BLaER1 (cell line): ENCODE results near the gene GPR68.
"Not testable (repeated sequence)": the region's sequence is repeated elsewhere in the genome, so short reads cannot be mapped to it uniquely, and the experiment has no call there.

Experiments used
- H3K27ac ChIP-seq: shearing (Covaris generic); formaldehyde crosslinking; 2 replicates; pipeline ENCODE4 v1.8.1; 2022
- H3K27me3 ChIP-seq: shearing (Covaris generic); formaldehyde crosslinking; 2 replicates; pipeline ENCODE4 v1.8.1; 2022
- H3K36me3 ChIP-seq: shearing (Covaris generic); formaldehyde crosslinking; 2 replicates; pipeline ENCODE4 v1.8.1; 2022
- H3K4me1 ChIP-seq: shearing (Covaris generic); formaldehyde crosslinking; 2 replicates; pipeline ENCODE4 v1.8.1; 2022
- H3K4me2 ChIP-seq: shearing (Covaris generic); formaldehyde crosslinking; 2 replicates; pipeline ENCODE4 v1.8.1; 2022
- H3K4me3 ChIP-seq: shearing (Covaris generic); formaldehyde crosslinking; 2 replicates; pipeline ENCODE4 v1.8.1; 2022
- H3K9ac ChIP-seq: shearing (Covaris generic); formaldehyde crosslinking; 2 replicates; pipeline ENCODE4 v1.8.1; 2022
- H3K9me3 ChIP-seq: shearing (Covaris generic); formaldehyde crosslinking; 2 replicates; pipeline ENCODE4 v1.8.1; 2022
- H4K20me1 ChIP-seq: shearing (Covaris generic); formaldehyde crosslinking; 2 replicates; pipeline ENCODE4 v1.8.1; 2022
- Cebpa-rat ChIP-seq: shearing (Covaris generic); IDR thresholded peaks from 2 replicates; pipeline ENCODE4 v1.8.1; 2022

The GPR68 gene

GRCh38 chr14:91207008-91207407 lies 37.5 kb downstream of the GPR68 start:
- H3K4me3 ChIP-seq = no peak overlapping the region
- no peaks in the 10 kb centered on the region for H4K20me1 ChIP-seq
- H3K4me2 ChIP-seq = no peak overlapping the region
- H3K36me3 ChIP-seq = peaks cover 97% of the 10 kb centered on the region
- 0 out of 2 replicates have a peak, but pooled peaks cover 5% of the 10 kb centered on the region for H3K9me3 ChIP-seq
- H3K27ac ChIP-seq = no peak overlapping the region
- TF ChIP-seq Cebpa-rat = no peak
- no peaks in the 10 kb centered on the region for H3K27me3 ChIP-seq
- no peak overlapping the region for H3K9ac ChIP-seq
- H3K4me1 ChIP-seq = 0 out of 2 replicates have a peak, but pooled peaks cover 5% of the 10 kb centered on the region

- H4K20me1 ChIP-seq = no peaks in the 10 kb centered on the region
- H3K4me3 ChIP-seq = no peak overlapping the region
- no peak overlapping the region for H3K9ac ChIP-seq
- H3K4me1 ChIP-seq = 0 out of 2 replicates have a peak, but pooled peaks cover 6% of the 10 kb centered on the region
- H3K4me2 ChIP-seq = no peak overlapping the region
- peaks cover 14% of the 10 kb centered on the region for H3K9me3 ChIP-seq
- peaks cover 99% of the 10 kb centered on the region for H3K36me3 ChIP-seq
- H3K27ac ChIP-seq = no peak overlapping the region
- TF ChIP-seq Cebpa-rat = no peak
- no peaks in the 10 kb centered on the region for H3K27me3 ChIP-seq
Measured at GRCh38 chr14:91205459-91205858, 39.0 kb downstream of the GPR68 start.

GRCh38 chr14:91204657-91205056 lies 39.8 kb downstream of the GPR68 start:
- Histone ChIP-seq H4K20me1 (no peaks in the 10 kb centered on the region), H3K36me3 (peaks cover 99% of the 10 kb centered on the region), H3K4me3 (no peak overlapping the region), H3K4me1 (0 out of 2 replicates have a peak, but pooled peaks cover 6% of the 10 kb centered on the region), H3K9me3 (peaks cover 18% of the 10 kb centered on the region), H3K27ac (no peak overlapping the region), H3K9ac (no peak overlapping the region), H3K4me2 (no peak overlapping the region), H3K27me3 (no peaks in the 10 kb centered on the region)
- TF ChIP-seq Cebpa-rat = no peak

GRCh38 chr14:91202234-91202974 lies 42.1 kb downstream of the GPR68 start:
- Histone ChIP-seq H3K9ac (no peak overlapping the region), H3K27ac (no peak overlapping the region; the same call in 1 of the 2 replicates), H3K4me2 (no peak overlapping the region), H3K9me3 (peaks cover 22% of the 10 kb centered on the region), H3K4me3 (no peak overlapping the region), H4K20me1 (no peaks in the 10 kb centered on the region), H3K36me3 (peaks cover 100% of the 10 kb centered on the region), H3K27me3 (no peaks in the 10 kb centered on the region), H3K4me1 (0 out of 2 replicates have a peak, but pooled peaks cover 6% of the 10 kb centered on the region)
- no peak for TF ChIP-seq Cebpa-rat

- not testable (repeated sequence) for H3K27me3 ChIP-seq, H3K4me3 ChIP-seq, H3K4me1 ChIP-seq, H3K9ac ChIP-seq, H3K4me2 ChIP-seq, H4K20me1 ChIP-seq, H3K27ac ChIP-seq
- Histone ChIP-seq H3K36me3 (peaks cover 100% of the 10 kb centered on the region), H3K9me3 (peaks cover 22% of the 10 kb centered on the region)
Measured at GRCh38 chr14:91200802-91201201, 43.7 kb downstream of the GPR68 start.

- H3K36me3 ChIP-seq = peaks cover 100% of the 10 kb centered on the region
Measured at GRCh38 chr14:91197631-91198030, 46.9 kb downstream of the GPR68 start.

GRCh38 chr14:91195881-91196280 lies 48.6 kb downstream of the GPR68 start:
- Histone ChIP-seq H3K27me3 (no peaks in the 10 kb centered on the region), H3K4me3 (no peak overlapping the region), H3K36me3 (peaks cover 100% of the 10 kb centered on the region), H3K9ac (no peak overlapping the region), H3K9me3 (peaks cover 17% of the 10 kb centered on the region), H3K27ac (no peak overlapping the region), H4K20me1 (no peaks in the 10 kb centered on the region), H3K4me2 (no peak overlapping the region), H3K4me1 (no peaks in the 10 kb centered on the region)
- TF ChIP-seq Cebpa-rat = no peak

More at GRCh38 chr14:91197631-91198030, 46.9 kb downstream of the GPR68 start:
- no peak overlapping the region for H3K9ac ChIP-seq
- H3K4me2 ChIP-seq = no peak overlapping the region
- H3K27me3 ChIP-seq = no peaks in the 10 kb centered on the region
- no peak overlapping the region for H3K4me3 ChIP-seq
- peaks cover 22% of the 10 kb centered on the region for H3K9me3 ChIP-seq
- H3K27ac ChIP-seq = no peak overlapping the region
- no peaks in the 10 kb centered on the region for H4K20me1 ChIP-seq
- H3K4me1 ChIP-seq = 0 out of 2 replicates have a peak, but pooled peaks cover 6% of the 10 kb centered on the region
- no peak for TF ChIP-seq Cebpa-rat

GRCh38 chr14:91193069-91193468 lies 51.4 kb downstream of the GPR68 start:
- H3K27ac ChIP-seq = no peak overlapping the region
- H3K9ac ChIP-seq = no peak overlapping the region
- H3K4me2 ChIP-seq = no peak overlapping the region
- H3K4me3 ChIP-seq = no peak overlapping the region
- H3K27me3 ChIP-seq = no peaks in the 10 kb centered on the region
- H3K4me1 ChIP-seq = no peaks in the 10 kb centered on the region
- TF ChIP-seq Cebpa-rat = no peak
- no peaks in the 10 kb centered on the region for H4K20me1 ChIP-seq
- H3K36me3 ChIP-seq = peaks cover 98% of the 10 kb centered on the region
- no peaks in the 10 kb centered on the region for H3K9me3 ChIP-seq

GRCh38 chr14:91190853-91191252 lies 53.7 kb downstream of the GPR68 start:
- no peaks in the 10 kb centered on the region for H3K9me3 ChIP-seq
- H3K4me2 ChIP-seq = no peak overlapping the region
- H3K36me3 ChIP-seq = peaks cover 98% of the 10 kb centered on the region
- H3K27ac ChIP-seq = no peak overlapping the region
- H3K4me3 ChIP-seq = no peak overlapping the region
- H4K20me1 ChIP-seq = no peaks in the 10 kb centered on the region
- no peak for TF ChIP-seq Cebpa-rat
- no peak overlapping the region for H3K9ac ChIP-seq
- H3K27me3 ChIP-seq = no peaks in the 10 kb centered on the region
- H3K4me1 ChIP-seq = no peaks in the 10 kb centered on the region

GRCh38 chr14:91187271-91187670 lies 57.2 kb downstream of the GPR68 start:
- no peak overlapping the region for H3K4me3 ChIP-seq
- peaks cover 94% of the 10 kb centered on the region for H3K36me3 ChIP-seq
- no peak overlapping the region for H3K27ac ChIP-seq
- no peaks in the 10 kb centered on the region for H3K27me3 ChIP-seq
- peaks cover 5% of the 10 kb centered on the region; the same call in 1 of the 2 replicates for H3K4me1 ChIP-seq
- no peaks in the 10 kb centered on the region for H4K20me1 ChIP-seq
- no peak overlapping the region for H3K9ac ChIP-seq
- no peak for TF ChIP-seq Cebpa-rat
- no peak overlapping the region for H3K4me2 ChIP-seq
- no peaks in the 10 kb centered on the region for H3K9me3 ChIP-seq
